ENCODE measurements around the gene ADGRF1.
"Not testable (repeated sequence)": the region's sequence is repeated elsewhere in the genome, so short reads cannot be mapped to it uniquely, and the experiment has no call there.

Gene ADGRF1

GRCh38 chr6:47022191-47022590, 19.9 kb downstream of the ADGRF1 start:
- no peak for DNase-seq (ENCODE audit: low spot score)

- DNase-seq (ENCODE audit: low spot score): no peak
Observed at GRCh38 chr6:47019941-47020340, 22.2 kb downstream of the ADGRF1 start.

- DNase-seq (ENCODE audit: low spot score): no peak
Observed at GRCh38 chr6:47016909-47017308, 25.2 kb downstream of the ADGRF1 start.

GRCh38 chr6:47016261-47016660, 25.9 kb downstream of the ADGRF1 start:
- DNase-seq (ENCODE audit: low spot score): no peak

- DNase-seq (ENCODE audit: low spot score): no peak
Observed at GRCh38 chr6:47014401-47014800, 27.7 kb downstream of the ADGRF1 start.

GRCh38 chr6:47009583-47009982, 32.5 kb downstream of the ADGRF1 start:
- DNase-seq (ENCODE audit: low spot score): no peak

GRCh38 chr6:47008397-47008763, 33.8 kb downstream of the ADGRF1 start:
- DNase-seq (ENCODE audit: low spot score): no peak

GRCh38 chr6:47007657-47008396, 34.3 kb downstream of the ADGRF1 start:
- DNase-seq (ENCODE audit: low spot score): no peak

- DNase-seq (ENCODE audit: low spot score): no peak
Observed at GRCh38 chr6:47005486-47005885, 36.6 kb downstream of the ADGRF1 start.

- no peak for DNase-seq (ENCODE audit: low spot score)
Observed at GRCh38 chr6:47004463-47004862, 37.7 kb downstream of the ADGRF1 start.

GRCh38 chr6:47000842-47001241, 41.3 kb downstream of the ADGRF1 start:
- no peak for DNase-seq (ENCODE audit: low spot score)

- DNase-seq (ENCODE audit: low spot score): no peak
Observed at GRCh38 chr6:46998436-46999017, 43.6 kb downstream of the ADGRF1 start.

- DNase-seq (ENCODE audit: low spot score): no peak
Observed at GRCh38 chr6:46997646-46998045, 44.5 kb downstream of the ADGRF1 start.

- DNase-seq (ENCODE audit: low spot score): no peak
Observed at GRCh38 chr6:46996860-46997641, 45.1 kb downstream of the ADGRF1 start.

GRCh38 chr6:46994933-46995332, 47.2 kb downstream of the ADGRF1 start:
- DNase-seq (ENCODE audit: low spot score): no peak

- DNase-seq (ENCODE audit: low spot score): peak; percentile 97
Observed at GRCh38 chr6:46993846-46994245, 48.3 kb downstream of the ADGRF1 start.

- not testable (repeated sequence) for DNase-seq (ENCODE audit: low spot score)
Observed at GRCh38 chr6:46992391-46992790, 49.7 kb downstream of the ADGRF1 start.

GRCh38 chr6:46990818-46991510, 51.2 kb downstream of the ADGRF1 start:
- DNase-seq (ENCODE audit: low spot score): peak; percentile 76

GRCh38 chr6:46990031-46990644, 52.0 kb downstream of the ADGRF1 start:
- peak; percentile 33 for DNase-seq (ENCODE audit: low spot score)

- DNase-seq (ENCODE audit: low spot score): no peak
Observed at GRCh38 chr6:46989398-46989797, 52.7 kb downstream of the ADGRF1 start.

- peak; percentile 64 for DNase-seq (ENCODE audit: low spot score)
Observed at GRCh38 chr6:46985943-46986342, 56.2 kb downstream of the ADGRF1 start.

GRCh38 chr6:46983007-46983411, 59.1 kb downstream of the ADGRF1 start:
- no peak for DNase-seq (ENCODE audit: low spot score)
